ENCODE data around the gene TMEM114.

TMEM114 gene

GRCh38 chr16:8628981-8629725 lies 38.8 kb upstream of the TMEM114 start:
- no peak for TF ChIP-seq CTCF (IDR thresholded peaks at IDR 0.05)

GRCh38 chr16:8627456-8627855 lies 37.1 kb upstream of the TMEM114 start:
- no peak for TF ChIP-seq CTCF (IDR thresholded peaks at IDR 0.05)

GRCh38 chr16:8626946-8627345 lies 36.6 kb upstream of the TMEM114 start:
- TF ChIP-seq CTCF (IDR thresholded peaks at IDR 0.05): no peak

- no peak for TF ChIP-seq CTCF (IDR thresholded peaks at IDR 0.05)
These were observed 35.3 kb upstream of the TMEM114 start for GRCh38 chr16:8625491-8626087.

GRCh38 chr16:8623634-8624033 lies 33.3 kb upstream of the TMEM114 start:
- no peak for TF ChIP-seq CTCF (IDR thresholded peaks at IDR 0.05)

GRCh38 chr16:8622315-8622656 lies 32.0 kb upstream of the TMEM114 start:
- no peak for TF ChIP-seq CTCF (IDR thresholded peaks at IDR 0.05)

GRCh38 chr16:8621572-8622314 lies 31.4 kb upstream of the TMEM114 start, which contains the start of gene METTL22:
Gene METTL22, plus strand, starts transcription at chr16:8621698. Its CDS starts 3,968 bp downstream, at chr16:8625666.
- no peak for TF ChIP-seq CTCF (IDR thresholded peaks at IDR 0.05)
